Stimulated activated CD8-positive, alpha-beta memory T cell treated with anti-CD3 and anti-CD28 coated beads, Interleukin-12 subunit alpha, Interleukin-12 subunit beta, amount 100 ng/mL, for 24 hours (primary cell): ENCODE data around the gene SELE.

ENCODE experiments used
- DNase-seq: peaks from one replicate; pipeline ENCODE4 v3.0.0-alpha.2; 2020; ENCODE audit errors: extremely low read depth

Gene SELE, protein sequence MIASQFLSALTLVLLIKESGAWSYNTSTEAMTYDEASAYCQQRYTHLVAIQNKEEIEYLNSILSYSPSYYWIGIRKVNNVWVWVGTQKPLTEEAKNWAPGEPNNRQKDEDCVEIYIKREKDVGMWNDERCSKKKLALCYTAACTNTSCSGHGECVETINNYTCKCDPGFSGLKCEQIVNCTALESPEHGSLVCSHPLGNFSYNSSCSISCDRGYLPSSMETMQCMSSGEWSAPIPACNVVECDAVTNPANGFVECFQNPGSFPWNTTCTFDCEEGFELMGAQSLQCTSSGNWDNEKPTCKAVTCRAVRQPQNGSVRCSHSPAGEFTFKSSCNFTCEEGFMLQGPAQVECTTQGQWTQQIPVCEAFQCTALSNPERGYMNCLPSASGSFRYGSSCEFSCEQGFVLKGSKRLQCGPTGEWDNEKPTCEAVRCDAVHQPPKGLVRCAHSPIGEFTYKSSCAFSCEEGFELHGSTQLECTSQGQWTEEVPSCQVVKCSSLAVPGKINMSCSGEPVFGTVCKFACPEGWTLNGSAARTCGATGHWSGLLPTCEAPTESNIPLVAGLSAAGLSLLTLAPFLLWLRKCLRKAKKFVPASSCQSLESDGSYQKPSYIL

DNA sequence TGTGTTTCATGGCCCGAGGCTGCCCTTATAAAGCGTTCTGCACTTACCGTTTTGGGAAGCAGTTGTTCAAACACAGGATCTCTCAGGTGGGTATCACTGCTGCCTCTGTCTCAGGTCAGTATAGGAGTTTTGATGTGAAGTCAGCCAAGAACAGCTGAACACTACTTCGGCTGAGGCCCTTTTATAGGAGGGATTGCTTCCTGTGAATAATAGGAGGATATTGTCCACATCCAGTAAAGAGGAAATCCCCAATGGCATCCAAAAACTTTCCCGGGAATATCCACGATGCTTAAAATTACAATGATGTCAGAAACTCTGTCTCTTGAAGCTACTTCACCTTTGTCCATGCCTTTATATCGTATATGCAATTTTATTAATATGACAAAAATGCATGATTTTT is at the start of gene SELE:
TSS of gene SELE (minus strand) at position 156 of the 400 bp plus-strand sequence. CDS start 467 bp downstream, outside the sequence.
- DNase-seq: no peak

DNA sequence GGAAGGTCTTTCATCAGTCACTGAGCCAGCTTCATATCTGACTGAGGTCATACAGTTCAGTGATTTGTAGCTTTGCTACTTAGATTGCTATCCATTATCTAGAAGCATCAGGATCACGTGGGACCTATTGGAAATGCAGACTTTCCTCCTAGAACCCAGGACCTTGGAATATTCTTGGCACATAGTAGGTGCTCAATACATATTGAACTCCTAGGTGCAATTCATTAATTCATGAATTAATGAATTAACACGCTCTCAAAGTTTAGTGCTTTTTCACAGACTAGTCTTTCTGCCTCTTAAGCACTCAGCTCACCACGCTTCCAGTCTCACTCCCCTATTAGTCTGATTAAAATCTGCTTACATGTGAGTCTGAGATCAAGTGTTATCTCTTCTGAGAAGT is 48.7 kb upstream of the SELE start:
- DNase-seq: no peak

DNA sequence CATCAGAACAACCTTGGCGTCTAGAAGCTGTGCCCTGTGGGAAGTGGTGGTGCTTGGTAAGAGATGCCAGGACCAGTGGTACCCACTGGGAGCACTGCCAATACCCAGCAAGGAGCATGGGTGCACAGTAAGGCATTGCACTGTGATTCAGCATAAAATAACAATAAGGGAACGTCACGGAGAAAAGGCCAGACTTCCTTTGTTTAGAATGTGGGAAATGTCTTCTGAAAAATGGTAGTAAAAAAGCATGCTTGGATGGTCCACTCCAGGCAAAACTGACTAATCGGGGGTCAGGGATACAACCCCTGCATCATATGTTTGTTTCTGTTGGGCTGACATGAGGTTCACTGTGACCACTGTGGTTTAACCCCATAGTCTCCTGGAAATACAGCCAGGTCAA is 46.1 kb upstream of the SELE start:
- DNase-seq: no peak

DNA sequence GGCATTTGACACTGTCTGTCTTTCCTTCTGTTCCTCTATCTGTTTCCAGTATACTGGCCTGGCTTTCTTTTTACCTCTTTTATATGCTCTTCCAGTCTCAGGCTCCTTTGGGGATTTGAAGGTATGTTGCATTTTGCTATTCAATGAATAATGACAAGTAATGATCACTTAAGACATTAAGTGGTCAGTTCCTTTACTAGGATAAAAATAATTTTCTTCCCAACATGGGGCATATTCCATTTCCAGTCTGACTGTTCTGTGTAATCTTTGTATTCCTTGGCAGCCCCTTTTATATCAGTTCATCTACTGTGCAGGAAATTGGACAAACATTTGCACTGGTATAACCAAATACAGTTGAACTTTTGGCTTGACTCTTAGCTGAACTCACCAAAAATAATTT is 45.3 kb upstream of the SELE start:
- DNase-seq: no peak

DNA sequence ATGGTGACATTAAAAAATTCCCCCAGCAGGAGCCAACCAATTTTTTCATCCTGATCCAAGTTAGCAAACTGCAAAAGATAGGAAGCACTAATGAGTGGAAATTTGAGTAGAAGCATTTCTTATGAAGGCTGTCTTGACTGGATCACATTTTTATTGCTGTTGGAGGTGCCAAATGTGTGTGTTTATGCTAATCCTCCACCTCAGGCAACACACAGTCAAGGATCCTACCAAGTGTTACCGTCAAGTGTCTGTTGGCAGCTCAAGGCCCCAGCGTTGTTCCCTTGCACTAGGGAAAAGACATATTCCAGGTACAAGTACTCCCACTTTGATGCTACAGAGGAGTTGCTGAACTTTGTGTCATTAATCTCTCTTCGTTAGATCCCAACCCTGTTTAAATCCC is 42.6 kb upstream of the SELE start:
- DNase-seq: no peak

DNA sequence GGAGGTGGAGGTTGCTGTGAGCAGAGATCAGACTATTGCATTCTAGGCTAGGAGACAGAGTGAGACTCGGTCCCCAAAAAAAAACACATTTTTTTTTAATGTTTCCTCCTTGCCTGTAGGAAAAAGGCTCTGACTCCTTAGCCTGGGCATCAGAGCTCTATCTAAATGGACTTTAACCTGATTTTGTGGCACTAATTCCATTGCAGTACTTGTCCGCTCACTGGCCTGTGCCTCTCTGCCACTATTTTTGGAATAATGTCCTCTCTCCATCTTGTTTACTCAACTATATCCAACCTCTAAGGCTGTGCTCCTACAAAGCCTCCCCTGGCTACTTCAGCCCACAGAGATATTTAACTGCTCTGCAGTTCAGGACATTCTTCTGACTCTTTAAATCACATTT is 34.3 kb upstream of the SELE start:
- no peak for DNase-seq

DNA sequence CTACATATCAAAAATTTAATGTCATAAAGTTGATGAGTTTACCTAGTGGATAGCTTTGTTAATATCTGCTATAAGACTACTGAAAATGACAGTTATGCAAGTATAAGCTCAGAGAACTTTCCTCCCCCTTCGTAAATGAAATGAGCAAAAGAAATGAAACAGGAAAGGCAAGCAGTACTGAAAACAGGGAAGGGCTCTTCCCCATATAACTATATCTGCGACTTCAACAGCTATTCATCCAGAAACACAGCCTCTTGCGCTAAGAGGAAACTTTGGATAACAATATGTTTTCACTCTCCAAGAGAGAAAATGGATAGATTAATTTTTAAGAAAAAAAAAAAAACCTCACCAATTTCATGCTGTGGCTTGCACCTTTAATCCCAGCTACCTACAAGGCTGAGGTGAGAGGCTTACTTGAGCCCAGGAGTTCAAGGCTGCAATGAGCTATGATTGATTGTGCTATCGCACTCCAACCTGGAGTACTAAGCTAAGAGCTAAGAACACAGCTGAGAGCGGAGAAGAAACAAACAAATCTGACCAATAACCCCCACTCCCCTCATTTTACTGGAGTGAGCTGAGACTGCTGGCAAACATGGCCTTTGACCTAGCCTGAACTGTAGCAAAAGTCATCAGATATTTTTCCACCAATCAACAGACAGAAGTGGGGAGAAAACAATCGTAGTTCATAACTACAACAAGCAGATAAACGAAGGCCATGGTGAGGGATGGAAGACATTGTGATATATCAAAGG is 31.9 kb upstream of the SELE start:
- no peak for DNase-seq

DNA sequence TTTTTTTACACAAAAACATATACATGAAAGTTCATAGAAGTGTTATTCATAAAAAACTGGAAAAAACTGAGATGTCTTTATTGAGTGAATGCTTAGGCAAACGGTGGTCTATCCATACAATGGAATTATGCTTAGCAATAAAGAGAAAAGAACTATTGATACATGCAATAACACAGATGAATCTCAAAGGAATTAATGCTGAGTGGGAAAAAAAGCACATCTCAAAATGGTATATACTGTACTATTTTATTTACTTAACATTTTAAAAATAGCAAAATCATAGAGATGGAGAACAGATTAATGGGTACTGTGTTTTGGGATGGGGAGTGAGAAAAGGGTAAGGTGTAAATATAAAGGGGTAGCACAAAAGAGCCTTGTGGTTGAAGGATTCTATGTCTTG is 31.0 kb upstream of the SELE start:
- DNase-seq: no peak

DNA sequence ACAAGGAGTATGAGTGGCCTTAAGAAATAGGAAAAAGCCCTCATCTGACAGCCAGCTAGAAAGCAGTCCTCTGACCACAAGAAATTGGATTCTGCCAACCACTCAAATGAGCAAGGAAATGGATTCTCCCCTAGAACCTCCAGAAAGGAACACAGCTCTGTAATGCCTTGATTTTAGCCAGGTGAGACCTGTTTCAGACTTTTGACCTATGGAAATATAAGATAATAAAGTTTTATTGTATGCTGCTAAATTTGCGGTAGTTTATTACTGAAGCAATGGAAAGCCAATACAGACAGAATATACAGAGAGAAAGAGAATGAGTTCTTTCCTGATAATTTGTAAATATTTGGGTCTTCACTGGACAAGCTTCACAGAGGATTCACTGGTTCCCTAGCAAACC is 28.8 kb upstream of the SELE start:
- DNase-seq: no peak

DNA sequence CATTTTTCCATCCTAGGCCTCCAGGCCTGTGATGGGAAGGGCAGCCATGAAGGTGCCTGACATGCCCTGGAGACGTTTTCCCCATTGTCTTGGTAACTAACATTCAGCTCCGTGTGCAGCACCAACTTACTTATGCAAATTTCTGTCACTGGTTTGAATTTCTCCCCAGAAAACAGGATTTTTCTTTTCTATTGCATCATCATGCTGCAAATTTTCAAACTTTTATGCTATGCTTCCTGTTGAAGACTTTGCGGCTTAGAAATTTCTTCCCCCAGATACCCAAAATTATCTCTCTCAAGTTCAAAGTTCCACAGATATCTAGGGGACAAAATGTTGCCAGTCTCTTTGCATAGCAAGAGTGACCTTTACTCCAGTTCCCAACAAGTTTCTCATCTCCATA is 25.2 kb upstream of the SELE start:
- no peak for DNase-seq

DNA sequence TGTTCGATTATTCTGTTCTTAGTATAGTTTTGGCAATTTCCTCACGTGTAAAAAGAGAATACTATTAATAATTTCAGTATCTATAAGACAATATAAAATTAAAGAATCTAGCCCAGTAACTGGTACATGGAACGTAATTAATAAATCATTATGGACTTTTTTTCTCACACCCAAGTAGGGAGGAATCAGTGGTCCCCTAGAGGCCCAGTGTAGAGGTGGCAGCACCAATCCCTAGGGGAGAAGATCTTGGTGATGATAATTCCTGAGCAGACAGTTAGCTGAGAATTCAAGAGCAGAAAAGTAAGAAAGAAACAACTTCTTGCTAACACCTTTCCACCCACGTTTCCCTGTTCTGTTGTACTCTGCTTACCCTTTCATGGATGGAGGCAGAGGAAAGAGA is 19.7 kb upstream of the SELE start:
- DNase-seq: no peak

DNA sequence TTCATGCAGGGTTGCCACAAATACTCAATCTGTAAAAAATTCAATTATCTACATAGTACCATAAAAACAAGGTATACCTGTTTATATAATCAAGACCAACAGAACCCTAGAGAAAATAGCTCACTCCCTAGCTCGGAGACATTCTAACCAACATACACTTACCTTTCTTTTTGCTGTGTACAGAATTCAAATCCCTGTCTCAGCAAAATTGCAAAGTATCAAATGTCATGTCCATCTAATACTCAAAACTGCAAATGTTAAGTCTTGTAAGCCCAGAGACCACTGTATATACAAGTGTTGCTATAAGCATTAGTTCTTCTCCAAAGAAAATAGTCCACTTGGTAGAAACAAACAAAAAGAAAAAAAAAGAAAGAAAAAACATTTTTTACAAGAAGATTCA is 16.2 kb upstream of the SELE start:
- no peak for DNase-seq

DNA sequence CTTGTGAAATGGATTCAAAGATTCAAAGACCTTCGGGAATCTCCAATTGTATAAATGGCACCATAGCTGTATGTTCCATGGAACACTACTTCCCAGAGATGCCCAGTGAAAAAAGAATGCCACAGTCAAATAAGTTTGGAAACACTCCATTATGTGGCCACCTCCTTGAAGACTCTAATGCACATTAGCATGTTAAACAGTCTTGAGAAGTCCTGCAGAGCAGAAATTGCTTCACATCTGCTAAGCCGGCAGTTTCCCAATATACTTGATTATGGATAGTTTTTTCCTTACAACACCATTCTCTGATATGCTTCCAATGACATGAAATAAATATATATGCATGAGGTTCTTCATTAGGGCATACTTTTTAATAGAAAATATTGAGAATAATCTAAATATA is 12.7 kb upstream of the SELE start:
- DNase-seq: no peak

DNA sequence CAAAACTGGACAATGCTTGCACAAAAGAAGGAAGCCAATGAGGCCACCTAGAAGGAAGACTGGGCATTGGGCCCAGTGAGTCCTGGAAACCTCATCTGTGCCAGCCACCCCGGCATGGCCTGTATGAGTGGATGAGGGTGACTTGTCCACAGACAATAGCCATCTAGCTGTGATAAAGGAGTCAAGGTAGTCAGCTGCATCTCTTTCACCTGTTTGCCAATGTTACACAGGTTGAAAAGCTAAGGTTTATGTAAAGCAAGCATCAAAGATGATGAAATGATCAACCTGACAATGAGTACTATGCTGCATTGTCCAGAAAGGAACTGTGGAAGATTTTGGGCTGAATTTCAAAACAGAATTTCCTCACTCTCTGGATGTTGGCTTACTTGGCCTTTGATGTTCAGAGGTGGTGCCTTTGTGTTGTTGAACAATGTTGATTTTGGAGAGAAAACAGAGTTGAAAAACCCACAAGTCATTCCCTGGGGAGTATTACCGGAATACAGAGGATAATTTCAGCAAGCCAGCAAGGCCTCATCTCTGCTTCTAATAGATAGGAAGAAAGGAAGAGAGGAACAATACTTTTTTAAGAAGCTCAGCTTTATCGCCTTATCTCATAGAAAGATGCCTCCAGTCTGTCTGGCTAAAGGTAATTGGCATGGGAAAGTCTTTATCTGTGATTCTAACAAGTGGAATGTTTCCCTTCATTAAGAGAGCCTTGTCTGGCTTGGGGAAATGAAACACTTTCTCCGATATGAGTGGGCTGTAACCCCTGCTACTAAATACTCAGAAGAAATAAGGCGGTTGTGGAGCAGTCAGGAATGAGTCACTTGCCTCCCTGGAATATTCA is 11.4 kb upstream of the SELE start:
- no peak for DNase-seq

DNA sequence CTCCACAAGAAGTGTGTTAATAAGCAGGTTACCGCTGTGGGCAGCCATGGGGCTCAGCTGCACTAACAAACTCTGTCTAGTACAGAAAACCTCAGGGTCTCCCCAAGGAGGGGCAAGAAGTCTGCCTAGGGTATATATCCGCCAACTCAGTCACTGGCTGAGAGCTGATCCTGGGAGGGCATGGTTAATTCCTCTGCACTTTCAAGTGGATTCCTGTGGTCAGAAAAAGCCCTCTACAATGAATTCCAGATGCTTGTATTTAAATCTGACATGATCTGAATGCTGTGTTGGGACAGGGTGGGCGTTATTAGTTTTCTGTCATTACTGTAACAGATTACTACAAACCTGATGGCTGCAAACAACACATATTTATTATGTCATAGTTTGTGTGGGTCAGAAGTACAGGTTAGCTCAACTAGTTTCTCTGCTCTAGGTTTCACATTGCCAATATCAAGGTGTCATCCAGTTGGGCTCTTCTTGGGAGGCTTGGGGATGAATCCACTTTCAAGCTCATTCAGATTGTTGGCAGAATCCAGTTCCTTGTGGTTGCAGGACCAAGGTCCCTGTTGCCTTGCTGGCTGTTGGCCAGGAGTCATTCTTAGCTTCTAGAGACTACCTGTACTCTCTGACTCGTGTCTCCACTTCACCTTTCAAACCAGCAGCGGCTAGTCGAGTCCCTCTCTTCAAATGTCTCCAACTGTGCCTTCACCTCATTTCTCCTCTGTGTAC is 8.0 kb upstream of the SELE start:
- no peak for DNase-seq

DNA sequence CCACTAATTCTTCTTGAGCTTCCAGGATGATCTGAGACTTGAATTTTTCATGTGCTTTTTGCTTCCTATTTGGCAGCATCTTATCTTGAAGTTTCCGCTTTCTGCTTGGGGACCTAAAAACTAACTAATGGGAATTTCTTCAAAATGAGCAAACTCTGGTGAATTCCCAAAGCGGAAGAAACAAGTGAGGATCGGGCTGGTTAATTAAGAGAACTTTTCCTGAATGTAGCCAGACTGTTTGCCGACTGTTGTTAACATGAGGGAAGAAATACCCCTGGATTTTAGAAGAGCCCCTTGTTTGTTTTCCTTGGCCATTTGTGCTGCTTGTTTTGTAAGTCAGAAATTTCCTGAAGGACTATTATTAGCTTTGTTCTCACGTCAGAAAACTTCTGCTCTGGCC is 6.1 kb upstream of the SELE start:
- DNase-seq: no peak

DNA sequence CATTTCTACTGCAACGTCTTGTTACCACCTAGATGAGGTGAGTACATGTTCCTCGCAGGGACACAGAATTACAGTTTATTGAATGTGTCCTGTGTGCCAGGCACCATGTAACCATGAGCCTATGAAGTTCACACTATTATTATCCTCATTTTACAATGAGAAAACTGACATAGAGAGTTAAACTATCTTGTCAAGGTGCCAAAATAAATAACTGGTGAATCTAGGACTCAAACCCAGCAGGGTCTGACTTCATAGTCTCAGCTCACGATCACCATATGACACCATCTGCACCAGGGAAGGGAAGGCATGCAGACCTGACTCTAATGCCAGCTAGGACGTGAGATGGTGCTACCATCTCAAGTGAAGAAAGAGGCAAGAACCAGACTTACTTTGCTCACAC is 2.4 kb downstream of the SELE start:
- DNase-seq: no peak

DNA sequence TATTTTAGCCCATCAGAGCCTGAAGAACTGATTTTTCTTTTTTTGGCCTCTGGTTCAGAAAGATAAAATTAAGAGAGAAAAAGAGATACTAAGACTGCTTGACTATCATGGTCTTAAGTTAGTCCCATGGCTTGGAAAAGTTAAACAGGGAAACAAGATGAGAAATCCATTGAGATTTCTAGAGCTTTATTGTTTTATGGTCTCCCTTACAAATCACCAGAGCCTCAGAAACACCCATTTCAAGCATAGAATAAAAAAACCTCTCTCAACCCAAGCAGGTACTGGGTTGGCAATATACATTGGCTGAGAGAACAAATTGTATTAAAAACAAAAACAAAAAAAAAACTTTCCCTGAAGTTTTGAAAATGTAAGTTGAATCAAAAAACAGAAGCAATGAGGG is 3.9 kb downstream of the SELE start:
- DNase-seq: no peak

DNA sequence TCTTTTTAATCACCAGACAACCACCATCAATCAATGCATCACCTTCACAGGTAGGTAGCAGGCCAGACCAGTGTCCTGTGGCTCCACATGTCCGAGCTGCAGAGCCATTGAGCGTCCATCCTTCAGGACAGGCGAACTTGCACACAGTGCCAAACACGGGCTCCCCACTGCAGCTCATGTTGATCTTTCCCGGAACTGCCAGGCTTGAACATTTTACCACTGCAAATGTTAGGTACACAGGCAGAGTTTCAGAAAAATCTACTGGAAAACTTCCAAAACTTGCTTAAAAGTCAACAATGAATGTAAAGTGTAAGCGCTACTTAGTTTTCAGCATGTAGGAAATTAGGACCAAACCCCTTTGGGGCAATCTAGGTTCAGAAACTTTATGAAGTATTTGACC is 6.6 kb downstream of the SELE start:
- DNase-seq: no peak

DNA sequence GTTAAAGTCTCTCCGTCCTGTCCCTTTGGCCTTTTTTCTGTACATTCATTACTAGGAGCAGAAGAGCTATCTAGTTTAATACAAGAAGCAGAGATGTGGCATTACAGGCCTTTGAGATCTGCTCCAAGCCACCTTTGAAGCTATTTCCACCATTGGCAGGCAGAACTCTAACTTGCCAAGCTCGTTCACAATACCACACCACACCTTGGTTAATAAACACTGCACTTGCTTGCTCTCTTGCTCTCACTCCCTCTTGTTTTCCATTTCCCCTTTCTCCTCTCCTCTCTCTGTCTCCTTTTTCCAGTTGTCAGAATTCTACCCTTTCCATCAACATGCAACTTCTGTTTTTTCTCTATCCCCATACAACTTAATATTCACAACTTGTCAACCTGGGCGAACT is 7.0 kb downstream of the SELE start:
- no peak for DNase-seq

DNA sequence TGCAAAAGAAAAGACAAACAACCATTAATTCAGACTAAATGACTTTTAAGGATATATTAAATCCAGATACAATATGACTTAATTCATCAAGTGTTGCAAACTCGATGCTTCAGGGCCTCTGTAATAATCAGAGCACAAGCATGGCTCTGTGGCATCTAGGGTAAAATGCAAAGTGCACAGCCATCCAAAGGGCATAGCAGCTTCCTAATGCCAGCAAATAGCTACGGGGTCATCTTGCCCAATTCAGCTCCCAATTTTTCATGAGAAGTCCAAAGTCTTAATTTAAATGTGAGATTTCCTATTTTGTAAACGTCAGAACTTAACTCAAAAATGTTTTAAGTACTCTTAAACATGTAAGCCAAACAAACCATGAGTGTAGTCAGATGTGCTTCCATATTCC is 7.9 kb downstream of the SELE start:
- DNase-seq: no peak
